Lung (tissue), 12 donors: ENCODE measurements around the gene MANEAL. TPM values are rescaled to one million over a fixed set of nuclear protein-coding genes. Genes with fewer than 3 reads are reported as not detected.

Experiments used
- ATAC-seq: fragments of 200-7000 bp; cut with Tn5 transposase; one replicate; pipeline ENCODE4 v1.9.1; 2020; ENCODE audit warnings: moderate number of reproducible peaks; ENCODE audit not compliant: insufficient read depth, low FRiP score
- DNase-seq, 3 donors: peaks; one replicate each; pipeline ENCODE4 v3.0.0-alpha.2; 2013 to 2017
- H3K27ac ChIP-seq, 2 donors: one replicate each; pipeline ENCODE4 v1.5.1; 2013; ENCODE audit warnings: mild to moderate bottlenecking in 2 of 2, moderate library complexity in 2 of 2, control low read depth in 1 of 2, inconsistent platforms in 1 of 2, low read depth in 1 of 2, low read length in 1 of 2
- H3K27me3 ChIP-seq, 3 donors: one replicate each; pipeline ENCODE4 v1.5.1; 2013; ENCODE audit warnings: low read length in 2 of 3; ENCODE audit not compliant: control insufficient read depth in 3 of 3, insufficient read depth in 3 of 3
- H3K36me3 ChIP-seq, 4 donors: one replicate each; pipeline ENCODE4 v1.5.1; 2013; ENCODE audit warnings: low read length in 4 of 4, mild to moderate bottlenecking in 1 of 4, moderate library complexity in 1 of 4; ENCODE audit not compliant: control insufficient read depth in 4 of 4, insufficient read depth in 4 of 4
- H3K4me1 ChIP-seq, 5 donors: one replicate each; pipeline ENCODE4 v1.5.1; 2013; ENCODE audit warnings: low read length in 5 of 5, mild to moderate bottlenecking in 2 of 5, moderate library complexity in 1 of 5; ENCODE audit not compliant: control insufficient read depth in 5 of 5, insufficient read depth in 5 of 5
- H3K4me3 ChIP-seq: one replicate; pipeline ENCODE4 v1.5.1; 2013; ENCODE audit warnings: mild to moderate bottlenecking, control low read depth, moderate library complexity
- H3K9ac ChIP-seq, 2 donors: one replicate each; pipeline ENCODE4 v1.5.1; 2013; ENCODE audit warnings: low read length in 2 of 2, control low read depth in 1 of 2; ENCODE audit not compliant: insufficient read depth in 1 of 2
- H3K9me3 ChIP-seq, 4 donors: one replicate each; pipeline ENCODE4 v1.5.1; 2013; ENCODE audit warnings: low read length in 3 of 4, mild to moderate bottlenecking in 1 of 4, moderate library complexity in 1 of 4; ENCODE audit not compliant: control insufficient read depth in 4 of 4, insufficient read depth in 3 of 4
- CTCF ChIP-seq: IDR thresholded peaks from 2 replicates; pipeline ENCODE4 v1.5.1; 2012; ENCODE audit warnings: mild to moderate bottlenecking; ENCODE audit errors: control extremely low read depth, extremely low read depth
- WGBS, 2 donors: extraction: QIAGEN DNeasy Blood & Tissue Kit; methylation state at CpG; one replicate each; pipeline ENCODE4 v1.1.7; 2013; 5-methylcytosine and 5-hydroxymethylcytosine counted together
- polyA plus RNA-seq, 2 donors: library from polyadenylated mRNA; stranded (reverse); fragments of 200-250 nt; gene quantifications; one replicate each; pipeline ENCODE4 v1.2.1, GENCODE V29; 2013
- total RNA-seq, 2 donors: library from RNA; depleted of rRNA in 1 of 2; stranded (reverse); fragments of >200 nt in 1 of 2; gene quantifications; one replicate each; pipeline ENCODE4 v1.2.1, GENCODE V29; 2014 to 2021
- donor health status: control.
- donor health status: control.
- donor health status: Bipolar disorder and iron deficiency.
- donor health status: healthy.
- donor health status: DM: yes; HTN: yes; CAD: no.

The MANEAL gene
- total and polyA plus RNA-seq, 4 donors, result 2.3 to 8.1 (median 3.4) TPM

DNA sequence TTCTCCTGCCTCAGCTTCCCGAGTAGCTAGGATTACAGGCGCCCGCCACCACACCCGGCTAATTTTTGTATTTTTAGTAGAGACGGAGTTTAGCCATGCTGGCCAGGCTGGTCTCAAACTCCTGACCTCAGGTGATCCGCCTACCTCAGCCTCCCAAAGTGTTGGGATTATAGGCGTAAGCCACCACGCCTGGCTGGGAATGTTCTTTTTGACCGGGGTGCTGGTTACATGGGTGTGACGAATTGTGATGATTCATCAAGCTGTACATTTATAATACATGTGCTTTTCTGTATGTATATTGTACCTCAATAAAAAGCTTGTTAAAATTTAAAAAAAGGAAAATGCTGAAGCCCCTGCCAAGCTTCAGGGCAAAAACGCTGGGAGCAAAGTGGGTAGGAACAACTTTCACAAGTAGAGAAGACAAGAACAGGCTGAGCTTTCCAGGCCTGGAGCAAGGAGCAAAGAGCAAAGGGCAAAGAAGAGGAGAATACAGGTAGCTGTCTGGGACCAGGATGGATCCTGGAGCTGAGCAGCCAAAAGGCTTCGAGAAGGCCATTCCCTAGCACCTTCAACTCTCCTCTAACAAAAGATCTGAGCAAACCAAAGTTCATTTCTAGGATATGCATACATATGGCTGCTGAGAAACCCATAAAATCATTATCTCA lies 34.9 kb downstream of the MANEAL start:
- Histone ChIP-seq H3K27ac (no peak overlapping the region), H3K36me3 (peaks cover 13 to 32% (median 15%) of the 10 kb centered on the region in 4 donors)
- WGBS, 2 donors, result 91 to 98% methylated on average over 12 of the region's 12 CpGs

DNA sequence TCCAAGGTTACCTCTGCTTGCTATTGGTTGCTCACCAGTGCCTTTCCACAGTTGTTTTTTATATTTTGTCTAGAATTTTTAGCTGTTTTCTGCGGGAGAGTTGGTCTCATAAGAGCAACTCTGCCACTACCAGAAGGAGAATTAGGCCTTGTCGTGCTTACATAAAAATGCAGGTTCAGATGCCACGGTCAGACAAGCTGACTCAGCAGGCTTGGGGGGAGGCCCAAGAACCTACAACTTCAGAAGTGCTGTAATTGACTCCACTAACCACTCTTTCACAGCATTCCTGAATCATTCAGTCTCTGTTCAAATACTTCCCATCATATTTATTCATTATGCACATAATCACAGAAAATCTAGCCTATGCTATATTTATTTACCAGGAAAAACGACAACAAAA lies 37.5 kb downstream of the MANEAL start:
- Histone ChIP-seq H3K9me3 (no peaks in the 10 kb centered on the region), H3K27me3 (no peaks in the 10 kb centered on the region), H3K4me3 (no peak overlapping the region), H3K9ac (no peak overlapping the region), H3K36me3 (peaks cover 25 to 44% (median 31%) of the 10 kb centered on the region in 4 donors), H3K27ac (no peak overlapping the region), H3K4me1 (no peaks in the 10 kb centered on the region)
- no peak for DNase-seq
- TF ChIP-seq CTCF, result no peak
- no peak for ATAC-seq
- WGBS, 2 donors, result 95 to 97% methylated on average over 4 of the region's 4 CpGs

More for the DNA sequence above, 34.9 kb downstream of the MANEAL start:
- DNase-seq (no peak), ATAC-seq (no peak)
- Histone ChIP-seq H3K4me1 (peaks cover 0 to 2% (median 0%) of the 10 kb centered on the region in 5 donors), H3K27me3 (no peaks in the 10 kb centered on the region), H3K9me3 (no peaks in the 10 kb centered on the region), H3K4me3 (no peak overlapping the region), H3K9ac (no peak overlapping the region)
- TF ChIP-seq CTCF, result no peak

- no peak overlapping the region for H3K4me3 ChIP-seq
- no peak overlapping the region for H3K9ac ChIP-seq
- no peaks in the 10 kb centered on the region for H3K9me3 ChIP-seq
- DNase-seq, result no peak
- no peaks in the 10 kb centered on the region for H3K4me1 ChIP-seq
- peaks cover 24 to 41% (median 32%) of the 10 kb centered on the region in 4 donors for H3K36me3 ChIP-seq
- 81 to 95% methylated on average over 2 of the region's 2 CpGs for WGBS, 2 donors
- TF ChIP-seq CTCF, result no peak
- H3K27me3 ChIP-seq, result no peaks in the 10 kb centered on the region
- ATAC-seq, result no peak
- H3K27ac ChIP-seq, result no peak overlapping the region
These were observed 38.2 kb downstream of the MANEAL start for GRCh38 chr1:37831809-37832208.

DNA sequence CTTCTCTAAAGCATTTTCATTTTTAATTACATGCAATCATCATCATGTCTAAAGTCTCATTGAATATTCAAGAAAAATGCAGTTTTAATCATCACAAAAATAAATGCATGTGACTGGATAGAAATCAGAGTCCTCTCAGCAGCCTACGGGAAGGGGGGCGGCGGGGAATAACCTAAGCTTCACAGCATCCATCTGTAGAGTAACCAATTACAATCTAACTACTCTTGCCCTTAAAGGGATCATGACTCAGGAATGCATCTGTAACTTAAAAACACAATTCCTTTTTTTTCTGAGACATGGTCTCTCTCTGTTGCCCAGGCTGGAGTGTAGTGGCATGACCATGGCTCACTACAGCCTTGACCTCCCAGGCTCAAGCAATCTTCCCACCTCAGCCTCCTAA lies 43.1 kb downstream of the MANEAL start:
- no peak overlapping the region for H3K4me3 ChIP-seq
- no peaks in the 10 kb centered on the region for H3K27me3 ChIP-seq
- no peaks in the 10 kb centered on the region for H3K4me1 ChIP-seq
- no peak overlapping the region for H3K27ac ChIP-seq
- H3K9ac ChIP-seq, result no peak overlapping the region
- peaks cover 36 to 43% (median 42%) of the 10 kb centered on the region in 4 donors for H3K36me3 ChIP-seq
- no peaks in the 10 kb centered on the region for H3K9me3 ChIP-seq
- no peak for TF ChIP-seq CTCF
- no peak for DNase-seq
- 62 to 94% methylated on average over 3 of the region's 3 CpGs for WGBS, 2 donors
- ATAC-seq, result no peak
